ENCODE data around the gene OR4F17.
"Not testable (repeated sequence)": the region's sequence is repeated elsewhere in the genome, so short reads cannot be mapped to it uniquely, and the experiment has no call there.

Gene OR4F17, protein sequence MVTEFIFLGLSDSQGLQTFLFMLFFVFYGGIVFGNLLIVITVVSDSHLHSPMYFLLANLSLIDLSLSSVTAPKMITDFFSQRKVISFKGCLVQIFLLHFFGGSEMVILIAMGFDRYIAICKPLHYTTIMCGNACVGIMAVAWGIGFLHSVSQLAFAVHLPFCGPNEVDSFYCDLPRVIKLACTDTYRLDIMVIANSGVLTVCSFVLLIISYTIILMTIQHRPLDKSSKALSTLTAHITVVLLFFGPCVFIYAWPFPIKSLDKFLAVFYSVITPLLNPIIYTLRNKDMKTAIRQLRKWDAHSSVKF

GRCh38 chr19:106804-107203 lies at the start of gene OR4F17:
Gene OR4F17, plus strand, starts transcription at chr19:107104. Its CDS starts 3,575 bp downstream, at chr19:110679.
- DNase-seq, result not testable (repeated sequence)

- DNase-seq, result not testable (repeated sequence)
Measured at GRCh38 chr19:70793-71192, 36.1 kb upstream of the OR4F17 start.

DNA sequence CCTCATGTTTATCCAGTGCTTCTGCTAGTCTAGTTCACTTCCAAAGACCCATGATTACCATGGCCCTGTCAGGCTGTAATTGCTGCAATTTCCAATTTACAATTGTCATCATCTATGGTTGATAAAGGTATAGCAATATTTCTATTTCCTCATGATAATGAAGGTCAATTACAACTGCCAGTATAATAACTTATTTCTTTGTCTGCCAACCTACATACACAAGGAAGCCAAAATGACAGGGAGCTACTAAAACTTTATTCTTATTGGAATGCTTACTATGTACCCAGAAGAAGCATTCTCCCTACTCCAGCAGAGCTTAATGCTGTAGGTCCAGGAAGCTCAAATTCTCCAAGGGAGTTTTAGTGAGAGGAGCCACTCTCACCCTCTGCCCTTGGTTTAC lies 24.0 kb upstream of the OR4F17 start:
- not testable (repeated sequence) for DNase-seq

DNA sequence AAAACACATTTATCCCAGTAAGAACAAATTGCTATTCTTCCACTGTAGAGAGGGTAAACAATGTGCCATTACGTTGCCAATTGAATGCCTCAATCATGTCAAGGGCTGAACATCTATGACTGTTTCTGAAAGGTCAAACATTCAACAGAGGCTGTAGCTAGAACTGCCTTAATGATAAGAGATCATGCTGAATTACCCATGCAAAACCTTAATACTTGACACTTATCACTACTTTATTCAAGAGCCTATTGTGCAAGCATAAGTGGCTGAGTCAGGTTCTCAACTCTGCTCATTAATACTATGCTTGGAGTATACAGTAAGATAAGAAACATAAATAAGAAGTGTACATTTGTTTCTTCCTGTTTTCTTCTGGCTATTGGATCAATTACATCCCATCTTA lies 23.3 kb upstream of the OR4F17 start:
- DNase-seq, result not testable (repeated sequence)

- DNase-seq, result not testable (repeated sequence)
Measured at GRCh38 chr19:90678-91077, 16.2 kb upstream of the OR4F17 start.

DNA sequence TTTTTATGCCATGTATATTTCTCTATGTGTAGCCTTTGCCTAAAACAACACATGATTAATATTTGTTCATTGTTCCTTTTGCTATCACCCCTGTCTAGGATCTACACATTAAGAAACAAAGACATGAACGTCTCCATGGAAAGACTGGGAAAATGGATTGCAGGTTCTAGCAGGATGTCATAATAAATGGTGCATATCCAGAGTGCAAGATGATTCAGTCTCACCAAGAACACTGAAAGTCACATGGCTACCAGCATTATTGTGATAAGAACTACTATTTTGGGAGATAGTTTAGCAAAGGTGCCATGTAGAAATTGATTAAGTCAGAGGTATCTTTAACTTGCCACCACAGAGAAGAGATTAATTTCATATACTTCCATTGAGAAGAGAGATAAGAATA lies 12.1 kb upstream of the OR4F17 start:
- DNase-seq, result not testable (repeated sequence)

DNA sequence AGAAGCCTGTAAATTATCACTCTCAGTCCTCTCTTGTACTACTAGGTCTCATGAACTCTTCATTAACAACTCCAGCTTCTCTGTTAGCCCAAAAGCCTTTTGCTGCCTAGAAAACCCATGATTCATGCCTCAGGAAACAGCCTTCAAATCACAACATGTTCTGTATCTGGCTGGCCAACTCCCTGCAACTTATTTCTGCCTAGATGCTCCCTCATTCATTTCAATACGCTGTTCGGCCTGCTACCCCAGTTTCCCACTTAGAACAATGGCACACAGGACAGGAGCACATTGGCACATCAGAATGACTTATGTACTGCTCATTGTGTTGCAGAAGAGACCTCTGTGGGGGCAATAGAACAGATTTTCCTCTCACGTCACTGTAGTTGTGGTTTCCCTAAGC lies 9.3 kb upstream of the OR4F17 start:
- DNase-seq, result not testable (repeated sequence)

DNA sequence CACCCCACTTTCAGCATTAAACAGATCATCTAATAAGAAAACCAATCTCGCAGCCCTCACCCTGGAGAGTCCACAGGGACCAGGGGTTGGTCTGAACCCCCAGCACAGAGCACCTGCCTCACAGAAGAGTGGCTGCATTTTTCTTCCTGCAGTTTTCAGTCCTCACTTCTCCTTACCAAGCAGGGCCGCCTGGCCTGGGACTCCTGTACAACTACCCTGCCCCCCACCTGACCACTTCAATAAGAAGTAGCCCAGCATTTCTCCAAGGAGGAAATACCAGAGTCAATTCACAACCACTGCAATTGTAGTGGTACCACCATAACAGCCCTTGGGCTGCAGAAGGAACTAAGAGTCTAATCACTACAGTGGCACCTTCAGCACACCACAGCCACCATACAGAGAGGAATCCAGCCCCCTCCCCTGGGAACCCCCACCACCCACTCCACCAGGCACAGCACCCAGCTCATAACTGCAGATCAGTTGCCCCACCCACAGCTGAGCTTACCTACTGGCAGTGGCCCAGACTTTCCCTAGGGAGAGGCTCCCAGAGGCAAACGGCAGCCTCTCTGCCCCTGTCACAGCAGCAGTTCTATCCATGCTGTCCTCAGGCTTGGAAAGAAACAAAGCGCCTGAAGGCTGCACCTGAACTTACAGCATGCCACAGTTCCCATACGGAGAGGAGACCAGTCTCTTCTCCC lies 13.7 kb downstream of the OR4F17 start:
- DNase-seq, result not testable (repeated sequence)
